Right lobe of liver (tissue), 4 donors: ENCODE data around the gene CHST8.

Source experiments
- POLR2A ChIP-seq: fragments of 450-650 bp; IDR thresholded peaks from one replicate; pipeline ENCODE4 v1.6.1; 2017; ENCODE audit warnings: antibody characterized with exemption, mild to moderate bottlenecking
- TF ChIP-seq, protein P1 (sequence below), 4 donors: fragments of 200-600 bp in 3 of 4; fragments of 450-650 bp in 1 of 4; IDR thresholded peaks; one replicate each; pipeline versions ENCODE4 v1.5.1 to v1.8.0; 2016 to 2022; ENCODE audit warnings: antibody characterized with exemption in 4 of 4, mild to moderate bottlenecking in 2 of 4
- donor health status: DM: no; HTN: no; CAD: no.
- donor health status: DM: no; HTN: no; CAD: no.
- donor health status: DM: no; HTN: yes; CAD: no.

GRCh38 chr19:33673996-33674625 is 52.4 kb downstream of the CHST8 start:
- TF ChIP-seq, protein P1, sequence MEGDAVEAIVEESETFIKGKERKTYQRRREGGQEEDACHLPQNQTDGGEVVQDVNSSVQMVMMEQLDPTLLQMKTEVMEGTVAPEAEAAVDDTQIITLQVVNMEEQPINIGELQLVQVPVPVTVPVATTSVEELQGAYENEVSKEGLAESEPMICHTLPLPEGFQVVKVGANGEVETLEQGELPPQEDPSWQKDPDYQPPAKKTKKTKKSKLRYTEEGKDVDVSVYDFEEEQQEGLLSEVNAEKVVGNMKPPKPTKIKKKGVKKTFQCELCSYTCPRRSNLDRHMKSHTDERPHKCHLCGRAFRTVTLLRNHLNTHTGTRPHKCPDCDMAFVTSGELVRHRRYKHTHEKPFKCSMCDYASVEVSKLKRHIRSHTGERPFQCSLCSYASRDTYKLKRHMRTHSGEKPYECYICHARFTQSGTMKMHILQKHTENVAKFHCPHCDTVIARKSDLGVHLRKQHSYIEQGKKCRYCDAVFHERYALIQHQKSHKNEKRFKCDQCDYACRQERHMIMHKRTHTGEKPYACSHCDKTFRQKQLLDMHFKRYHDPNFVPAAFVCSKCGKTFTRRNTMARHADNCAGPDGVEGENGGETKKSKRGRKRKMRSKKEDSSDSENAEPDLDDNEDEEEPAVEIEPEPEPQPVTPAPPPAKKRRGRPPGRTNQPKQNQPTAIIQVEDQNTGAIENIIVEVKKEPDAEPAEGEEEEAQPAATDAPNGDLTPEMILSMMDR (IDR thresholded peaks at IDR 0.05), result no peak
- no peak for TF ChIP-seq POLR2A
